ENCODE results near the gene CIRBP.

DNA sequence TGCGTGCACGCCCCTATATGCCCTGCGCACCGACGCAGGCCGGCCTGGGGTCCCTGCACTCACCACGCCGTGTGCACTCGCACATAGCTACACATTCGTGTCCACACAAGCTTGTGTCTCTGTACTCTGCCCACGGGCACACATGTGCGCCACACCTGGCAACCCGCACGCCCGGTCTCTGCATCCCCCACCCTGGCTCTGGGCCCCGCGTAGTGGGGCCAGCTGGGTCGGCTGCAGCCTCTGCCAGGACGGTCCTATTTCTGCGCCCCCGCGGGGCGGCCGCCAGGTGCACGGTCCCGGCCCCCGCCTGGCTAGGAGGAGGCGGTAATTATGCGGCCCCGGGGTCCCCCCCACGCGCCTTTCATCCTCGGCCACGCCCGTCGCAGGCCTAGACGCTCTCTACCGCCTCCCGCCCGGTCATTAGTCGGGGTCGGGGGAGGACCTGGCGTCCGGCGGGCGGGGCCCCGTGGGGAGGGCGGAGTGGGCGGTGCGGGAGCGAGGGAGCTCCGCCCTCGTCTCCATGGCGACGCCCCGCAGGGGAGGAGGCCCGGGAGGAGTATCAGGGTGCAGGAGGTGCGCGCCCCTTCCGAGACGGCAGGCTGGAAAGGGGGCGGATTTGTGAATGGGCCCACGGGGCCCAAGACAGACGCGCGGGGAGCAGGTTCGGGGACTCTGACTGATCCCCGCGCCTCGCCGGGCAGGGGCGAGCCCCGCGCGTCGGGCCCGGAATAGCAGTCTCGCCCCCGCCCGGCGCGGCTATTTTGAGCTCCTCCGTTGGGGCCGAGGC, 2.8 kb upstream of the CIRBP start:
- TF ChIP-seq POLR2A (IDR thresholded peaks at IDR 0.05) (no peak), EP300 (IDR thresholded peaks at IDR 0.05) (no peak)
- TF ChIP-seq, protein P1, sequence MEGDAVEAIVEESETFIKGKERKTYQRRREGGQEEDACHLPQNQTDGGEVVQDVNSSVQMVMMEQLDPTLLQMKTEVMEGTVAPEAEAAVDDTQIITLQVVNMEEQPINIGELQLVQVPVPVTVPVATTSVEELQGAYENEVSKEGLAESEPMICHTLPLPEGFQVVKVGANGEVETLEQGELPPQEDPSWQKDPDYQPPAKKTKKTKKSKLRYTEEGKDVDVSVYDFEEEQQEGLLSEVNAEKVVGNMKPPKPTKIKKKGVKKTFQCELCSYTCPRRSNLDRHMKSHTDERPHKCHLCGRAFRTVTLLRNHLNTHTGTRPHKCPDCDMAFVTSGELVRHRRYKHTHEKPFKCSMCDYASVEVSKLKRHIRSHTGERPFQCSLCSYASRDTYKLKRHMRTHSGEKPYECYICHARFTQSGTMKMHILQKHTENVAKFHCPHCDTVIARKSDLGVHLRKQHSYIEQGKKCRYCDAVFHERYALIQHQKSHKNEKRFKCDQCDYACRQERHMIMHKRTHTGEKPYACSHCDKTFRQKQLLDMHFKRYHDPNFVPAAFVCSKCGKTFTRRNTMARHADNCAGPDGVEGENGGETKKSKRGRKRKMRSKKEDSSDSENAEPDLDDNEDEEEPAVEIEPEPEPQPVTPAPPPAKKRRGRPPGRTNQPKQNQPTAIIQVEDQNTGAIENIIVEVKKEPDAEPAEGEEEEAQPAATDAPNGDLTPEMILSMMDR (IDR thresholded peaks at IDR 0.05) = no peak
